Endothelial cell of umbilical vein (primary cell): ENCODE results near the gene PHPT1. TPM values are rescaled to one million over a fixed set of nuclear protein-coding genes. Genes with fewer than 3 reads are reported as not detected.
A peak's percentile ranks its signal among the peaks of the same experiment; 100 is the strongest.

Experiments used
- BruUV-seq: library from RNA; stranded (reverse); fragments of 400-500 nt; replicated peaks from 2 replicates; lab custom pipeline; 2021; lab: Mats Ljungman, UMichigan
- CTCF ChIA-PET: fragments of 300-600, 350-600 bp; sonication (Branson Sonifier 250); formaldehyde crosslinking; loops from one replicate; lab custom pipeline; 2021; ENCODE audit warnings: antibody characterized with exemption, inconsistent platforms; lab: Charles Lee
- POLR2A ChIA-PET: fragments of 300-600, 350-600 bp; sonication (Branson Sonifier 250); formaldehyde crosslinking; loops from one replicate; lab custom pipeline; 2021; ENCODE audit warnings: antibody characterized with exemption, inconsistent platforms; lab: Charles Lee
- DNase-seq: peaks from one replicate; pipeline ENCODE4 v3.0.0-alpha.2; 2011; ENCODE audit warnings: low read depth, low spot score
- FAIRE-seq: peaks from 2 replicates; lab custom pipeline; 2011; peaks lifted over from hg19 to GRCh38; lab: Jason Lieb, UNC
- H2AFZ ChIP-seq: 2 replicates; pipeline ENCODE4 v1.6.0; 2012; ENCODE audit warnings: low read depth, low read length, control low read depth, inconsistent platforms
- H3K27ac ChIP-seq: 2 replicates; pipeline ENCODE4 v1.5.1; 2011; ENCODE audit warnings: low read depth, mild to moderate bottlenecking, control low read depth, low read length, moderate library complexity; ENCODE audit not compliant: insufficient read depth
- H3K27me3 ChIP-seq, 2 experiments: 2 replicates each; pipeline versions ENCODE4 v1.6.0 to v1.6.1; 2011; ENCODE audit warnings: low read length in 2 of 2, mixed read lengths in 1 of 2; ENCODE audit not compliant: control insufficient read depth in 2 of 2, insufficient read depth in 2 of 2
- H3K36me3 ChIP-seq, 2 experiments: 2 replicates in 1 of 2; 3 replicates in 1 of 2; pipeline ENCODE4 v1.5.1; 2011; ENCODE audit warnings: low read length in 2 of 2, mild to moderate bottlenecking in 1 of 2, moderate library complexity in 1 of 2; ENCODE audit not compliant: control insufficient read depth in 2 of 2, insufficient read depth in 2 of 2; ENCODE audit errors: extremely low read depth in 1 of 2
- H3K4me1 ChIP-seq: 3 replicates; pipeline ENCODE4 v1.5.1; 2011; ENCODE audit warnings: mild to moderate bottlenecking, low read length; ENCODE audit not compliant: control insufficient read depth, insufficient read depth; ENCODE audit errors: extremely low read depth
- H3K4me2 ChIP-seq: 2 replicates; pipeline ENCODE4 v1.6.1; 2011; ENCODE audit warnings: low read length, control low read depth, mixed read lengths; ENCODE audit not compliant: insufficient read depth
- H3K4me3 ChIP-seq, 3 experiments: fragments of 200-600 bp in 1 of 3; sonication (generic), shearing (Covaris generic) in 1 of 3; replicated peaks in 1 of 3; 2 replicates each; pipeline ENCODE4 v1.5.1; 2011 to 2016; ENCODE audit warnings: control low read depth in 3 of 3, low read length in 3 of 3, mild to moderate bottlenecking in 2 of 3, inconsistent platforms in 1 of 3, low read depth in 1 of 3, moderate library complexity in 1 of 3; ENCODE audit not compliant: insufficient read depth in 1 of 3
- H3K79me2 ChIP-seq: 2 replicates; pipeline ENCODE4 v1.6.0; 2012; ENCODE audit warnings: low read length, inconsistent platforms; ENCODE audit not compliant: control insufficient read depth, insufficient read depth
- H3K9ac ChIP-seq: replicated peaks from 2 replicates; pipeline ENCODE3; 2011; ENCODE audit warnings: low read length, control low read depth; ENCODE audit not compliant: insufficient read depth; ENCODE audit errors: extremely low read depth
- H3K9me1 ChIP-seq: replicated peaks from 3 replicates; pipeline ENCODE4 v1.6.0; 2011; ENCODE audit warnings: mild to moderate bottlenecking, low read length; ENCODE audit not compliant: control insufficient read depth, insufficient read depth; ENCODE audit errors: extremely low read depth
- H3K9me3 ChIP-seq: replicated peaks from 2 replicates; pipeline ENCODE4 v1.5.1; 2012; ENCODE audit warnings: low read length, inconsistent platforms; ENCODE audit not compliant: control insufficient read depth, insufficient read depth
- H4K20me1 ChIP-seq: replicated peaks from 2 replicates; pipeline ENCODE3; 2011; ENCODE audit warnings: mild to moderate bottlenecking, low read length; ENCODE audit not compliant: control insufficient read depth, insufficient read depth; ENCODE audit errors: extremely low read depth
- EZH2 ChIP-seq: IDR thresholded peaks from 2 replicates; pipeline ENCODE4 v1.6.1; 2012; ENCODE audit warnings: borderline replicate concordance, low read depth, mild to moderate bottlenecking, moderate library complexity, low read length, inconsistent platforms; ENCODE audit not compliant: severe bottlenecking
- FOS ChIP-seq: IDR thresholded peaks from 2 replicates; pipeline ENCODE4 v1.6.1; 2011; ENCODE audit warnings: mild to moderate bottlenecking, low read length, moderate library complexity, borderline replicate concordance; ENCODE audit not compliant: insufficient read depth
- JUN ChIP-seq: IDR thresholded peaks from 2 replicates; pipeline ENCODE4 v1.6.1; 2011; ENCODE audit warnings: borderline replicate concordance, low read depth; ENCODE audit not compliant: insufficient read length, insufficient read depth
- MYC ChIP-seq: IDR thresholded peaks from one replicate; pipeline ENCODE4 v1.6.1; 2011; ENCODE audit warnings: mild to moderate bottlenecking, low read depth, low read length
- dilution Hi-C: fragments of 300-500 bp; cut with MboI; formaldehyde crosslinking; loops from one replicate; pipeline ENCODE4 v1.15.0; 2019; ENCODE audit warnings: low sequenced_read_pairs; ENCODE audit not compliant: extremely low pct_ligation_motif_present
- intact Hi-C: fragments of 100-400 bp; cut with micrococcal nuclease; formaldehyde crosslinking; loops from one replicate; pipeline ENCODE4 v1.10.0; 2022
- polyA plus RNA-seq, 4 experiments: library from polyadenylated mRNA; depleted of rRNA in 3 of 4; stranded (reverse) in 3 of 4; unstranded in 1 of 4; fragments of >200 nt; gene quantifications; 2 replicates each; pipeline versions ENCODE4 v1.2.1 to v1.2.3, GENCODE V29; 2011 to 2012; ENCODE audit warnings: missing spikeins in 1 of 4
- total RNA-seq: library from RNA; stranded (reverse); gene quantifications from 2 replicates; pipeline ENCODE4 v1.2.3, GENCODE V29; 2021
- TF ChIP-seq, protein P1 (sequence below), 2 donors: IDR thresholded peaks; 1 replicate in 1 of 2; 2 replicates in 1 of 2; pipeline ENCODE4 v1.5.1; 2011; ENCODE audit warnings: low read length in 2 of 2, mild to moderate bottlenecking in 2 of 2, moderate library complexity in 2 of 2, control low read depth in 1 of 2, inconsistent platforms in 1 of 2, low read depth in 1 of 2; ENCODE audit not compliant: insufficient read depth in 1 of 2; ENCODE audit errors: extremely low read depth in 1 of 2

PHPT1 gene
- total and polyA plus RNA-seq, 2 donors (not counting 3 experiments of a cell fraction or from before 2014, with no cell fraction given): 139 to 319 TPM

DNA sequence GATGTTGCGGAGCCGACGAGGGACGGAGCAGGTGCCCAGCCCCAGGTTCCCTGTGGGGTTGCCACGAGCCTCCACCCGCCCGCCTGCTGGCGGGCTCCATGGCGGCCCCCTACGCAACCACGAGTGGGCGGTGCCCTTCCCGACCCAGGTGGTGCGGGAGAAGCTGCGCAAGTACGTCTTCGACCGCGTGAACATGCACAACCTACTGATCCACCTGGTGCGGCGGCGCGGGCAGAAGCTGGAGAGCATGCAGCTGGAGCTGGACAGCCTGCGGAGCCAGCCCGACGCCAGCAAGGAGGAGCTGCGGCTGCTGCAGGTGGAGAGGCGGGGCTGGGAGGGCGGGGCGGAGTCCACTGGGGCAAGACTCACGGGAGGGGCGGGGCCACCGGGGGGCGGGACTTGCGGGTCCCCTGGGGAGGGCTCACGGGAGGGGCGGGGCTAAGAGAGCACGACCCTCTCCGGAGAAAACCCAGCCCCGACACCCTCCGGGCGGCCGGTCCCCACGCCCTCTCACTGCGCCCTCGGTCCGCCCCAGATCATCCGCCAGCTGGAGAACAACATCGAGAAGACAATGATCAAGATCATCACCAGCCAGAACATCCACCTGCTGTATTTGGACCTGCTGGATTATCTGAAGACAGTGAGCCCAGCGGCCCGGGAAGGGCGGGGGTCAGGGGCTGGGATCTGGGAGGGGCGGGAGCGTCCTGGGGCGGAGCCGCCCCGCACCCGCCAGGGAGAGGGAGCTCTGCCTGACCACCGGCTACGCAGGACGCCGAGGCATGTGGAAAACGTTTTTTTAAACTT is 49.2 kb upstream of the PHPT1 start:
- no peak for TF ChIP-seq EZH2
- TF ChIP-seq MYC: no peak
- no peak for TF ChIP-seq FOS
- TF ChIP-seq JUN: no peak
- TF ChIP-seq, protein P1, sequence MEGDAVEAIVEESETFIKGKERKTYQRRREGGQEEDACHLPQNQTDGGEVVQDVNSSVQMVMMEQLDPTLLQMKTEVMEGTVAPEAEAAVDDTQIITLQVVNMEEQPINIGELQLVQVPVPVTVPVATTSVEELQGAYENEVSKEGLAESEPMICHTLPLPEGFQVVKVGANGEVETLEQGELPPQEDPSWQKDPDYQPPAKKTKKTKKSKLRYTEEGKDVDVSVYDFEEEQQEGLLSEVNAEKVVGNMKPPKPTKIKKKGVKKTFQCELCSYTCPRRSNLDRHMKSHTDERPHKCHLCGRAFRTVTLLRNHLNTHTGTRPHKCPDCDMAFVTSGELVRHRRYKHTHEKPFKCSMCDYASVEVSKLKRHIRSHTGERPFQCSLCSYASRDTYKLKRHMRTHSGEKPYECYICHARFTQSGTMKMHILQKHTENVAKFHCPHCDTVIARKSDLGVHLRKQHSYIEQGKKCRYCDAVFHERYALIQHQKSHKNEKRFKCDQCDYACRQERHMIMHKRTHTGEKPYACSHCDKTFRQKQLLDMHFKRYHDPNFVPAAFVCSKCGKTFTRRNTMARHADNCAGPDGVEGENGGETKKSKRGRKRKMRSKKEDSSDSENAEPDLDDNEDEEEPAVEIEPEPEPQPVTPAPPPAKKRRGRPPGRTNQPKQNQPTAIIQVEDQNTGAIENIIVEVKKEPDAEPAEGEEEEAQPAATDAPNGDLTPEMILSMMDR (IDR thresholded peaks at IDR 0.05; ENCODE audit: extremely low read depth in 1 of 2, insufficient read depth in 1 of 2, low read depth in 1 of 2, low read length in 2 of 2): no peak
- Histone ChIP-seq H3K4me3 (peak overlapping the region; percentile 13 to 24 (median 13)), H3K4me2 (peak overlapping the region; percentile 13), H3K27ac (no peak overlapping the region), H3K36me3 (no peaks in the 10 kb centered on the region), H3K79me2 (no peaks in the 10 kb centered on the region), H2AFZ (no peak overlapping the region), H3K9me1 (no peaks in the 10 kb centered on the region), H4K20me1 (no peaks in the 10 kb centered on the region), H3K9me3 (no peaks in the 10 kb centered on the region), H3K9ac (no peak overlapping the region), H3K4me1 (no peaks in the 10 kb centered on the region), H3K27me3 (peaks cover 29 to 32% of the 10 kb centered on the region in 2 experiments)
- DNase-seq (peak; percentile 60), FAIRE-seq (no peak)
- ChIA-PET POLR2A (interaction anchor here (1.1 kb wide), 1 partner anchor 10 kb away, joined by 3 read pairs; no protein-coding TSS in a partner anchor), CTCF (interaction anchor here (0.9 to 2.0 kb wide), 7 partner anchors 7 to 229 kb away, joined by 3 to 8 read pairs (median 5); partner anchors contain the start of gene AJM1)
- intact Hi-C loops: no loop called here
- no TSS peak for BruUV-seq
- dilution Hi-C loops: loop anchor here (25.0 kb wide), 1 partner anchor 137 kb away; the partner anchor contains the start of genes C8G and FBXW5
